Fibroblast of the aortic adventitia (primary cell): Measurements from ENCODE around the gene AMN. TPM values are rescaled to one million over a fixed set of nuclear protein-coding genes. Genes with fewer than 3 reads are reported as not detected.
"Not testable (repeated sequence)": the region's sequence is repeated elsewhere in the genome, so short reads cannot be mapped to it uniquely, and the experiment has no call there.

Experiments used
- DNase-seq: peaks from one replicate; pipeline ENCODE4 v3.0.0-alpha.2; 2010; ENCODE audit warnings: low read depth
- H3K4me3 ChIP-seq: 2 replicates; pipeline ENCODE4 v1.5.1; 2011; ENCODE audit warnings: low read depth, mild to moderate bottlenecking, control low read depth, low read length, moderate library complexity
- total RNA-seq: library from RNA; depleted of rRNA; stranded (reverse); fragments of >200 nt; gene quantifications from 2 replicates; pipeline ENCODE4 v1.2.3, GENCODE V29; 2012; ENCODE audit warnings: low replicate concordance
- TF ChIP-seq, protein P1 (sequence below): IDR thresholded peaks from 2 replicates; pipeline ENCODE4 v1.5.1; 2011; ENCODE audit warnings: mild to moderate bottlenecking, low read length, control low read depth, inconsistent platforms; ENCODE audit not compliant: insufficient read depth

The AMN gene
- not detected in 2 replicates for total RNA-seq

DNA sequence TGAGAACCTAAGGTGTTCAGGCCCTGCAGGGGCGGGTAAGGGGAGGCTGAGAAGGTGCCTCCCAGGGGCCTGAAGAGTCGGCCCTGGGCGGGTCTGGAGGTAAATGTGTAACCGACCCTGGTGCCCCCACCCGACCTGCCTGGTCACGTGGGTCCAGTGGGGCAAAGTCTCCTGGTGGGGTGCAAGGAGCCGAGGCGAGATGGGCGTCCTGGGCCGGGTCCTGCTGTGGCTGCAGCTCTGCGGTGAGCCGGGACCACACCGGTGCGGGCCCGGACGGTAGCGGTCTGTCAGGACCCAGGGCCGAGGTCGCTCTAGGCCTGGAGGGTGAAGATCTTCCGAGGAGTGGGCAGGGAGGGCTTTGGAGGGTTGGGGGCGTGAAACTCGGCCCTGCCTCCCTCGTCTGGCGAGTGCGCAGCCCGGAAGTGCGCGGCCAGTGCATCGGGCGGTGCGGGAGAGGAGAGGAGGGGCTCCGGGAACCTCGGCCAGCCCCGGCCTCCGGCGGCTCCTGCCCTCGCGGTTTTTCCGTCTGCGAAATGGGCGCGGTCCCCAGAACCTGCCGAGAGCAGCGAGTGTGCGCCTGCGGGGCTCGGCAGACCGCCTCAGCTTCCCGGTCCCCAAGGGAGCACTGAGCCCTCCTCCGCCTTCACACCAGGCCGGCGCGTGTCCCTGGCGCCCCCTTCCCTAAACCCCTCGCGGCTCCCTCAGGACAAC is at the start of gene AMN:
Gene AMN (plus strand): TSS at position 174 of the 711 bp plus-strand sequence. CDS start 26 bp downstream, at position 200.
- TF ChIP-seq, protein P1, sequence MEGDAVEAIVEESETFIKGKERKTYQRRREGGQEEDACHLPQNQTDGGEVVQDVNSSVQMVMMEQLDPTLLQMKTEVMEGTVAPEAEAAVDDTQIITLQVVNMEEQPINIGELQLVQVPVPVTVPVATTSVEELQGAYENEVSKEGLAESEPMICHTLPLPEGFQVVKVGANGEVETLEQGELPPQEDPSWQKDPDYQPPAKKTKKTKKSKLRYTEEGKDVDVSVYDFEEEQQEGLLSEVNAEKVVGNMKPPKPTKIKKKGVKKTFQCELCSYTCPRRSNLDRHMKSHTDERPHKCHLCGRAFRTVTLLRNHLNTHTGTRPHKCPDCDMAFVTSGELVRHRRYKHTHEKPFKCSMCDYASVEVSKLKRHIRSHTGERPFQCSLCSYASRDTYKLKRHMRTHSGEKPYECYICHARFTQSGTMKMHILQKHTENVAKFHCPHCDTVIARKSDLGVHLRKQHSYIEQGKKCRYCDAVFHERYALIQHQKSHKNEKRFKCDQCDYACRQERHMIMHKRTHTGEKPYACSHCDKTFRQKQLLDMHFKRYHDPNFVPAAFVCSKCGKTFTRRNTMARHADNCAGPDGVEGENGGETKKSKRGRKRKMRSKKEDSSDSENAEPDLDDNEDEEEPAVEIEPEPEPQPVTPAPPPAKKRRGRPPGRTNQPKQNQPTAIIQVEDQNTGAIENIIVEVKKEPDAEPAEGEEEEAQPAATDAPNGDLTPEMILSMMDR = no peak
- H3K4me3 ChIP-seq = peak within 1 kb of the TSS; percentile 37
- DNase-seq = no peak

DNA sequence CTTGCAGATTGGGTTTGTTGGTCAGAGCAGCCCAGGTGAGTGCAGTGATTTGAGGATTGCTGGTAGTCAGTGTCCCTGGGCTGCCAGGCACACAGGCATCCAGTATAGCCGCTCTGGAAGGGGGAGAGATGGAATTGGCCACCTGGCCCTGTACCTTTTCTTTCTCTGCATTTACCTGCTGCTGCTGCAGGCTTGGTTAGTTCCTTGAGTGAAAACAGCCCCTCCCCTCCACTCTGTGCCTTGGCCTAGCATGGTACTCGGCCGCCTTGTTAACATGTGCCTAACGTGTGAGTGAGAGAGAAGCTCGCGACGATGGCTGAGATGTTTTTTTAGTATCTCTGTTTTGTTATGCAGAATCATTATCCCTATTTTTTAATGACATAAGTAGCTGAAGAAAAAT is 49.3 kb upstream of the AMN start:
- TF ChIP-seq, protein P1 = no peak
- no peak overlapping the region for H3K4me3 ChIP-seq
- no peak for DNase-seq

DNA sequence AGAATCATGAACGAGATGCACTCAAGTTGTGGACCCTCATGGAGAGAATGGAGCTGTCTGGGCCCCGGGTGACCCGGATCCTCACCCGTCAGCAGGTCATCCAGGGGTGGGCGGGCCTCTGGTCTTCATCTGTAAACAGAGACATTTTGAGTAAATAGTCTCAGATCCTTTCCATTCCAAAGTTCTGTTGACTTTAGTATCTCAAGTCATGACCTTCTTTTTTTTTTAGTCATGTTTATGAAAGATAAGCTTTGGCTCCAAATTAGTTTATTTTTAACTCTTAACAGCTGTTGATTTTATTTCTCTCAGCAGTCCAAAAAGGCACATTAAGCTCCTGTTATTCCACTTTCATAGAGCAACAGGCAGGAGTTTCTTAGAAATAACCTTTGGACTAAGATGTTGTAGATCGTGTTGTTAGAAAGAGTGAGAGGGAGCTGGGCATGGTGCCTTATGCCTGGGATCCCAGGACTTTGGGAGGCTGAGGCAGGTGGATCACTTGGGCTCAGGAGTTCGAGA is 48.9 kb upstream of the AMN start:
- TF ChIP-seq, protein P1 = no peak
- no peak overlapping the region for H3K4me3 ChIP-seq
- DNase-seq = no peak

DNA sequence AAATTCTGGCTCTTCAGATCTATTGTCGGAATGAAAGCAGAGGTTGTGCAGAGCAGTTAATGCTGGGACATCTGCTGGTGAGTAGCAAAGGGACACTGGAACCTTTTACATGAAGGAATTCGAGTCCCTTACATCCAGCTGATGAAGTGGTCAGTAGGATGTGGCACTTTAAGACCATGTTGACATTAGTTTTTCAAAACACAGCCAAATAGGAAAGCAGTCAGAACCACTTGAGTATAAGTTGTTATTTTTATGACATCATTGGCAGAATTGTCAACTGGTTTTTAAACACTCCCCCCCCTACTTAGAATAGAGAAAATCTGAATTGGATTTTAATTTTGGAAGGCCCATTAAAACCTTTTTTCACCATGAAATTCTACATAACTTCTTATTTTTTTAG is 46.8 kb upstream of the AMN start:
- TF ChIP-seq, protein P1 = no peak
- no peak overlapping the region for H3K4me3 ChIP-seq
- DNase-seq = no peak

DNA sequence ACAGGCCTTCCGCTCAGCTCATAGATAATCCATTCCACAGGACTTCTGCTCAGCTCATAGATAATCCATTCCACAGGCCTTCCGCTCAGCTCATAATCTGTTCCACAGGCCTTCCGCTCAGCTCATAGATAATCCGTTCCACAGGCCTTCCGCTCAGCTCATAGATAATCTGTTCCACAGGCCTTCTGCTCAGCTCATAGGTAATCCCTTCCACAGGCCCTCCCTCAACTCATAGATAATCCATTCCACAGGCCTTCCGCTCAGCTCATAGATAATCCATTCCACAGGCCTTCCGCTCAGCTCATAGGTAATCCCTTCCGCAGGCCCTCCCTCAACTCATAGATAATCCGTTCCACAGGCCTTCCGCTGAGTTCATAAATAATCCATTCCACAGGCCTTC is 45.0 kb upstream of the AMN start:
- H3K4me3 ChIP-seq, DNase-seq: not testable (repeated sequence)

DNA sequence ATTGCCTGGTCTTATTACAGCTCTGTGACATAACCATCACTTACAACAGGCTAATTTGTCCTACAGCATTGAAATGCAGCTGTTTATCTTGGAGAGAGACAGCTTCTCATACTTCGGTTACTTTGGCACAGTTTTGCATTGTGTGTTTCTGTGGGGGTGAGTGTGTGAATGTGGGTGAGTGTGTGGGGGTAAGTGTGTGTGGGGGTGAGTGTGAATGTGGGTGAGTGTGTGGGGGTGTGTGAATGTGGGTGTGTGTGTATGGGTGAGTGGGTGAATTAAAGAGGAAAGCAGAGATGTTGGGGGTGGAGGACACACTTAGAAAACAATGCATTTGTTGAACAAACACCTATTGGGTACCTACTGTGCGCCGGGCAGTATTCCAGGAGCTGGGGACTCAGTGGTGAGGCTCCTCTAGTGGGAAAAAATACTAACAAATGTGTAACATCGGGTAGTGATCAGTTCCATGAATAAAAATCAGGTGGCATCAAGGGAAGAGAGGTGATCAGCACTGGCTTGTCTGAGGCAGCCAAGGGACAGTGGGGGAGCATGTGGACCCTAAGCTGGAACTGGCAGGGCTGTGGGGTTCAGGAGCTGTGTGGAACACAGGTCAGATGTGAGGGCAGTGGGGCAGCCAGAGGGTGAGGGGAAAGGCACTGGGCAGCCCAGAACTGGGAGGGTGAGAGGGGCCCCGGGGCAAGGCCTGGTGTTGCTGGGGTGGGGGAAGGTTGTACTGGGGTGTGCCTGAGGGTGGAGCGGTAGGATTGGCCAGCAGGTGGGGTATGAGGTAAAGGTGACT is 44.1 kb upstream of the AMN start:
- H3K4me3 ChIP-seq = no peak overlapping the region
- no peak for DNase-seq
- TF ChIP-seq, protein P1 = no peak

DNA sequence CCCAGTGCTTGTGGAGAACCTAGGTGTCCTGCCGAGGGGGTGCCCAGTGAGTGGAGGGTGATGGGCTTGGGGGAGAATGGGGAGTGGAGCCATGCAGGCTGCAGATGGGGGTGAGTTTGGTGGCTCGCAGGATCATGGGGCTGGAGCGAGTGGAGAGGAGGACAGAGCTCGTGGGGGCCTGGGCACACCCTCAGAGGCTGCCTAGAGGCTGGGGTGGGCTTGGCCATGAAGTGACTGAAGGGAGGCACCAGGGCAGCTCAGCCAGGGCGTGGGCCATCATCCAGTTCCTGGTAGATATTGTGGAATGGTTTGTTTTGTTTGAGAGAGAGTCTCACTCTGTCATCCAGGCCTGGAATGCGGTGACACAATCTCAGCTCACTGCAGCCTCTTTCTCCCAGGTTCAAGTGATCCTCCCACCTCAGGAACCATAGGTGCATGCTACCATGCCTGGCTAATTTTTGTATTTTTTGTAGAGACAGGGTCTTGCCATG is 43.4 kb upstream of the AMN start:
- no peak for DNase-seq
- TF ChIP-seq, protein P1 = no peak
- H3K4me3 ChIP-seq = no peak overlapping the region
